ENCODE data around the gene DCBLD2.

Gene DCBLD2, protein sequence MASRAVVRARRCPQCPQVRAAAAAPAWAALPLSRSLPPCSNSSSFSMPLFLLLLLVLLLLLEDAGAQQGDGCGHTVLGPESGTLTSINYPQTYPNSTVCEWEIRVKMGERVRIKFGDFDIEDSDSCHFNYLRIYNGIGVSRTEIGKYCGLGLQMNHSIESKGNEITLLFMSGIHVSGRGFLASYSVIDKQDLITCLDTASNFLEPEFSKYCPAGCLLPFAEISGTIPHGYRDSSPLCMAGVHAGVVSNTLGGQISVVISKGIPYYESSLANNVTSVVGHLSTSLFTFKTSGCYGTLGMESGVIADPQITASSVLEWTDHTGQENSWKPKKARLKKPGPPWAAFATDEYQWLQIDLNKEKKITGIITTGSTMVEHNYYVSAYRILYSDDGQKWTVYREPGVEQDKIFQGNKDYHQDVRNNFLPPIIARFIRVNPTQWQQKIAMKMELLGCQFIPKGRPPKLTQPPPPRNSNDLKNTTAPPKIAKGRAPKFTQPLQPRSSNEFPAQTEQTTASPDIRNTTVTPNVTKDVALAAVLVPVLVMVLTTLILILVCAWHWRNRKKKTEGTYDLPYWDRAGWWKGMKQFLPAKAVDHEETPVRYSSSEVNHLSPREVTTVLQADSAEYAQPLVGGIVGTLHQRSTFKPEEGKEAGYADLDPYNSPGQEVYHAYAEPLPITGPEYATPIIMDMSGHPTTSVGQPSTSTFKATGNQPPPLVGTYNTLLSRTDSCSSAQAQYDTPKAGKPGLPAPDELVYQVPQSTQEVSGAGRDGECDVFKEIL

DNA sequence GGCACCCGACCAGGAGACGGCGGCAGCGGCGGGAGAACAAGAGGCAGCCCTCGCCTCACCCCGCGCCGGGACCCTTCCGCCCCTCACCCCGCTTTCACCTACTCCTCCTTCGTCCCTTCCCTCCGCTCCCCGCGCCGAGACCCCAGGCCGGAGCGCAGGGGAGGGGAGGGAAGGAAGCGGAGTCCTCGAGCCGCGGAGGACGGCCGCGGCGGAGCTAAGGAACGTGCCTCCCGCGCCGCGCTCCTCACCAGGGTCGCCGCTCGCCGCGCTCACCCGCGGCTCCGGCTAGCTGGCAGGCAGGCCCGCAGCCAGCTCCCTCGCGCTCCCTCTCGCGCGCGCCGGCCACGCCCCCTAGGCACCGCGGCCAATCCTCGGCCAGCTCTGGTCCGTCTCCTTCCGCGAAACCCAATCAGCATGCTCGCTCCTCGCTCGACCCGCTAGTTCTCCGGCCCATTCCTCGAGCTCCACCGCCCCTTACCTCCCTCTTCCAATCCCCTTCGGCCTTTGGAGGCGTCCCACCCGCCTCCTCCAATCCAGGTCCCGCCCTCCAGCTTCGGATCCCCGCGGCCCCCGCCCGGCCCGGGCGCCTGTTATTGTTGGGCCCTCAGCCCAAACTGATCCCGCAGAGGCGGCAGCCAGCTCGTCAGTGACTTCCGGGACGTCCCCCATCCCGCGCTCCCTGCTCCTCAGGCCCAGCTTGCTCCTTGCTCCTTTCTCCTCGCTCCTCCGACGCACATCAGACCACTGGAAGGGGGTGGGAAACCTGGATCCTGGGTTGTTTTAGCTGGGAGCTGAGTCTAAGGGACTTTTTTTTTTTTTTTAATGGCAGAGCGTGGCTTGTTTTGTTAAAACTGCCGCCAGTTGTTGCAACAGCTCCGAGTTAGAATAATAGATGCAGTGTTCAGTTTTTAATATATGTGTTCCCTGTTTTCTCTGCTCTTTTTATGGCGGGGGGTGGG, at the start of gene DCBLD2:
Gene DCBLD2 (minus strand): TSS at position 304 of the 959 bp plus-strand sequence. CDS start 369 bp downstream, outside the sequence.
- peak; percentile 90 for DNase-seq (ENCODE audit: low read depth)

DNA sequence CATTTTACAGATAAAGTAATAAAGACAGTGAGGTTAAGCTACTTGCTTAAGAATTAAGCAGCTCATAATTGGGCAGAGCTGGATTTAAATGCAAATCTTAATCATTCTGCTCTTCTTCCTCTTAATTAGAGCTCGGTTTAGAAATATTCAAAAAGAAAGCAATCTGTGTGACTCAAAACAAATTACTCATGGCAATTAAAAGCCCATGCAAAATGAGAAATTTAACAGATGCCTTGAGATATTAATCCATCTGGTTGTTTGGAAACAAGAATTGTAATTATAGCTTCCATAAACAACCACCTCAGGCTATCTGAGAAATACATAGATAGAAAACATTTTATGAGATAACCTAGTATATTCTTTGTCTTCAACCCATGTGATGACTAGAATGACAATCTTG, 44.2 kb upstream of the DCBLD2 start:
- no peak for DNase-seq (ENCODE audit: low read depth)

DNA sequence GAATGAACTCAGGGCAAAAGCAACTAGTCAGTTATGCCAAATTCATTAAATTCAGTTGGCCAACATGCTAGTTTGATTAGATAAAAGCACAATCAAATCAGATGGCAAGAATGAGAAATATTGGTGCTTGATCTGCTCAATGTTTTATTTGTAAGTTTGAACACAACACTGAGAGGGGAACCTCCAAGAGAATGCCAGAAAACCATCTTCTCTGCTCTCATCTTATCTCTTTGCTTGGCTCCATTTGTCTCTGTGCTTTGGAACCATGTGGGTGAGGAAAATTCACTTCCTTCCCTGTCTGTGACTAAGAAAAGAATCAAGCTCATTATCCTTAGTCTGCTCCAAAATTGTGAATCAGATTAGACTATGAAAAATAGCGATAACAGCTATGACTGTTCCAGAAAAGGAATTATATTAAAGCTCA, 43.6 kb upstream of the DCBLD2 start:
- no peak for DNase-seq (ENCODE audit: low read depth)

DNA sequence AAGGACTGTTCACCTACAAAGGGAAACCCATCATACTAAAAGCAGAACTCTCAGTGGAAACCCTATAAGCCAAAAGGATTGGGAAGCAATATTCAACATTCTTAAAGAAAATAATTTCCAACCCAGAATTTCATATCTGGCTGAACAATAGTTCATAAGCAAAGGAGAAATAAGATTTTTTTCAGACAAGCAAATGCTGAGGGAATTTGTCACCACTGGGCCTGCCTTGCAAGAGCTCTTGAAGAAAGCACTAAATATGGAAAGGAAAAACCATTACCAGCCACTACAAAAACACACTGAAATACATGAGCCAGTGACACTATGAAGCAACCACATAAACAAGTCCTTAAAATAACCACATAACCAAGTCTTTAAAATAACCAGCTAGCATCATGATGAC, 28.9 kb upstream of the DCBLD2 start:
- no peak for DNase-seq (ENCODE audit: low read depth)

DNA sequence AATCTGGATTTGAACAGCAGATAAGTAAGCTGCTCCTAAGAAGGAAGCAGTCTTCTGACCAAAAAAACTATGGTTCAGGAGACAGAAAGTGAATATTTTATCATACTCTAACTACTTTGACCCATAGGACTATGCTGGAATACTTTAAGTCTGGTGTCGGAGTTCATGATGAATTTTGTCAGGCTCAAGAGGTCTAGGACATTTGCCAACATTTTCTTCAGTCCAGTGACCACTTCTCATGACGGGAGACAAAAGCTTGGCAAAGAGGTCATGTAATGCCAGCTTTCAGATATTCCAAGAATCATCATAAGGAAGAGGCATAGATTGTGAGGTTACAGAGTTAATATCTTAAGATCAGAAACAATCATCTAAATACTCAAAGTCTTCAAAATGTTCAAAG, 20.5 kb upstream of the DCBLD2 start:
- no peak for DNase-seq (ENCODE audit: low read depth)

DNA sequence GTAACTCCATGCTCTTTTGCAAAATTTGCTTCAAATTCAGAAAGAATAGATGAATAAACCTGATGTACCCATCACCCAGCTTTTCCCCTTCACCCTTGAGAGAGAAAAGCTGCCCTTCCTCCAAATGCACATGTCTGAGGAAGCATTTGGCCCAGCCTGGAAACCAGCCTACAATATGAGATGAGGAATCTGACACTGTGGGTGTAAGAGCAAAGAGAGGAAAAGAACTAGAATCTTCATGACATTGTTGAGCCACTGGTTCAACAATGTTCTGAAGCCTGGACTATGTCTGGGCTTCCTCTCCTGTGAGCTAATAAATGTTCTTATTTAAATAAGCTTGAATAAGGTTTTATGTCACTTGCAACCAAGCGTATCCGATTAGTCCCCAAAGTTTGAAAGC, 18.7 kb upstream of the DCBLD2 start:
- no peak for DNase-seq (ENCODE audit: low read depth)

DNA sequence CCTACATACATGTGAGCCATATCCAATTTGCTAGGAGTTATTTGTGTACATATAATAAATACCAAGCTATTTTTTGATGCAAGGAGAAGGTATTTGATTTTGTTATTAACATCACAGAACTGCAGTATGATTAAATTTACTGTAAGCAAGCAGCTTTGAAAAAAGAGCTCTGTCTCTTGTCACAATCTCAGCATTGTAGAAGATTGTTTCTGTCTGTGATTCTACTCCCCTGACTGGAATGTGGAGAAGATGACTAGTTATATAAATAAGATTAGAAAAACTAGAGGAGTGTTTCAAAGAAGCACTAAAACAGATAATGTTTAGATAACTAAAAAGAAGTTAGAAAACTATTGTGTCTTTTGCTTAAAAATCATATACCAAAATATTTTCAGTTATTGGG, 17.1 kb upstream of the DCBLD2 start:
- DNase-seq (ENCODE audit: low read depth) = no peak

DNA sequence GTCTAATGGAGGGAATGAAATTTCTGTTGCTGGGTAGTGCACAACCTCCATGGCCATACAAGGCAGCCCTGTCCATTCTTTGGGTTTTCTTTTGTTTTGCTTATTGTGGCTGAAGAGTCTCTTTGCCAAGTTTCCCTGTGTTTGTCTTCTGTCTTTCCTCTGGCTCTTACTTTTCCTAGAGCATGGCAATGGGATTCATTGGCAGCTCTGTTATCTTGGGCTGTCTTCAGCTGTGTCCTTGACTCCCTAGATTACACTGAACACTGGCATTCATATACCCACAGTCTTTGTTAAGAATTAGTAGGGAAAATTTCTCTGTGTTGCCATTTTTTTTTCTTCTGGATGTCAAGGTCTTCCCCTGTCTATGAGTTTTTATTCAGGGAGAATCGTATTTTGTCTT, 16.1 kb upstream of the DCBLD2 start:
- no peak for DNase-seq (ENCODE audit: low read depth)

DNA sequence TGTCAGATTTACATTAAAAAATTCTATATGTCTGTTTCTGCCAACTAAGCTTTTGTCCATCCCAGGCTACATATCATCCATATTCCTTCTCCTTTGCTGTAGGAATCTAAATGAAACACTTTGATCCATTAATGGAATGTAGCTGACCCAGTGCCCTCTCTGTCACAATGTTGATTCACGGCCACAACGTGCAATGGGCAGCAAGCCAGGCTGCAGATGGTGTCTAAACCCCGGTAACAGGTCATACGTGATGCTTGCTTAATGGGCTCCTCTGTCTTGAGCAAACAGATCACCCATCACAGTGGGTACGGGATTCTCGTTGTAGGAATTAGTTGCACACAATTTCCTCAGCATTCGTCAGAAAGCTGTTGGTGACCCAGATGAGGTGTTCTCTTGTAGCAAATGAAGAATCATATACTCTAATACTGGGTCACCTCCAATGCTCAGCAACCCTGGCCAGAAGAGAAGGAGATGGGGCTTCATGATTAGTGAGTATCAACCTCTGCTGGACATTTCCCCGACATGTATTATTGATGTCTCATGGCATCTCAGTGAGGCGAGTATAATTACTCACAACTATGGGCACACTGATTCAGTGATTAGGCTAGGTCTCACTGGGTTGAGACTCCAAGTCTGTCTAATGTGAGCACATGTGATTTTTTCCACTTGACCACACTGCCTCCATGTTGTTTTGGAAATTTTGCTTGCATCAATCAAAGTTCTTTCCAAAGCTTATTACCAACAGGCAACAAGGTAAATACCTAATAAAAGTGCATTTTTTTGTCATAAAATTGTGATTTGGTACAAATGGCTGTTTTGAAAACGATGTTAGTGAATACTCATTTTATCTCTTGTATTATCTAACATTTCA, 12.9 kb upstream of the DCBLD2 start:
- no peak for DNase-seq (ENCODE audit: low read depth)

DNA sequence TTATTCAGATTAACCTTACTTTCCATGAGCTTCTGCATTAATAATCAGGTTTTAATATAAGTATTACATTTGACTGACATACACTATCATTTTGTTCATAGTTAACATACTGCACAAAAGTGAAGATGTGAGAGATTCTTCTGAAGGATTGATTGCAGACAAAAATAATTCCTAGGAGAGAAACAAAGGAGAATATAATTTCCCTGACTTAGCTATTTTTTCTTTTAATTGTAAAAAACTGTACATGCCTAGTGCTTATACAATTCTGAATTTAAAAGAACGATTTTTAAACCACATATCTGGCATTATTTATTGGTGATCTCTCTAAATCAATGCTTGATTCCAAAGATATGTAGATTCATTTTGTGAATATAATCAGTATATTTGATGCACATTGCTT, 11.0 kb upstream of the DCBLD2 start:
- no peak for DNase-seq (ENCODE audit: low read depth)

DNA sequence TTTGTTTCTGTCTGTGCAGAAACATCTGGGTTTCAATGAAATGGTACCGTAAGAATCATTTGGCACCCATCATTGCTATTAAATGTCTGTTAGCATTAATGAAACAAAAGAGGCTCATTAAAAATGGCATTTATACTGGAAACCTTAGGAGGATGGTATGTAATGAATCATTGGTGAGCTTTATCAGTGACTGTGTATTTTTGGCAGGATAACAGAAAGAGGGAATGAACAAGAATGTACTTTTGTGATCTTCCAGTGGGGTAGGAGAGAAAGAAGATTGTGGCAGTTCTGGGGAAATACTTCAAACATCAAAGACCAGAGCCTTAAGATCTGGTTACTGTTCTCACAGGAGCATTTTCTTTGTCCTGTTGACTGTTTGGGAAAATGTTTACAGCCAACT, 4.7 kb upstream of the DCBLD2 start:
- no peak for DNase-seq (ENCODE audit: low read depth)

DNA sequence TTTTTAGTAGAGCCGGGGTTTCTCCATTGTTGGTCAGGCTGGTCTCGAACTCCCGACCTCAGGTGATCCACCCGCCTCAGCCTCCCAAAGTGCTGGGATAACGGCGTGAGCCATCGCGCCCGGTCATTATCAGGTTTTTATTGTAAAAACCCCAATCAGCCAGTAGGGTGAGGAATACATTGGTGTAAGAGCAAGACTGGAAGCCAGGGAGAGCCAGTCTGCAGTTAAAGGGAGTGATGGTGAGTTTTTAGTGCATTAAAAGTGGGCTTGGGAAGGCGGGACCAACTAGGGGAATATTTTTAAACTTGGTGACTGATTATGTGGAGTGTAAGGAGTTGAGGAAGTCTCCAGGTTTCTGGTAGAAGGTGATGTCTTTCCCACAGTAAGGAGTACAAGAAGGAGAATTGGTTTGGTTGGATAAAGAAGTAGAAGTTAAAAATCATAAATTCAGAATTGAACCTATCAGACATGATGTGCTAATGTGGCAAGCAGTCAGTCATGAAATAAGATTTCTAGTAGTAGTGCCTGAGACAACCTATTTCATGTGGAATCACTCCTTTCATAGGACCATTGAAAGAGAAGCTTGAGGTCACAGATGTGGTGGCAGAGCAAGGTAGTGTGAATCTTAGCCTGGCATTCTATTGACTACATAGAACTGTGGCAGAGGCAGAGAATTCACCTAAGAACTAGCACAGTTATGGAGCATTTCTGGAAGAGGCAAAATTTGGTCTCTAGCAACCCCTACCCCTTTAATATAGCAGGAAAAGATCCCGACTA, 2.4 kb upstream of the DCBLD2 start:
- DNase-seq (ENCODE audit: low read depth) = no peak

DNA sequence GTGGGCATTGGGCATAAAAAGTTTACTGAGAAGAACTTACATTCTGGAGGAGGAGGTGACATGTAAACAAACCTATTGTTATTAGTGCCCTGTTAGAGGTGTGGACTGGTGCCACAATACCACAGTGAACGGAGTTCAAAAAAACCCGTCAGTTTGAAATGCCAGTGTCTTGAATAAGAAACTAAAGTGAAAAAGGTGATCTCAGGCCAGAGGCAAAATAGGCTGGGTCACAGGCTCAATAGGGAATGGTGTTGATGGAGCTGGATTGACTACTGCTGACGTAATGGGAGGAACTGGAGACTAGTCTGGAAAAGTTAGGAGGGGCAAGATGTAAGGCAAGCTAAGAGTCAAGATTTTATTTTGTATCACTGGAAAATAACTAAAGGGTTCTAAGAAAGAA, 1.6 kb upstream of the DCBLD2 start:
- DNase-seq (ENCODE audit: low read depth) = no peak

DNA sequence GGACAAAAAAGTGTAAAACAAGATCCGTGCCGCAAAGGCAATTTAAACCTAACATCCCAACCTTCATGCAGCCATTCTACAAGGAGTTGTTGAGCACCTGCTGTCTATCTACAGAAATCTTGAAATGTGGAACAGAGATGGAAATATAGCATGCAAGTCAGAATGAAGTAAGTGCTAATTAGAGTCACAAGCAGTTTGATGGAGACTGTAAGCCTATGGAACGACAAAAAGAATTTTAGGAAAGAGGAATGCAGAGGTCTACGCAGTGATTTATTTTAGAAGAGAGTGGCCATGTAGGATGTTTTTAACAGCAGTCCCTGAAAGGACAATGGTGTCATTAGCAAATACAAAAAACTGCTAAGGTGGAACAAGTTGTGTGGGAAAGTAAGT, 851 bp upstream of the DCBLD2 start:
- DNase-seq (ENCODE audit: low read depth) = no peak

DNA sequence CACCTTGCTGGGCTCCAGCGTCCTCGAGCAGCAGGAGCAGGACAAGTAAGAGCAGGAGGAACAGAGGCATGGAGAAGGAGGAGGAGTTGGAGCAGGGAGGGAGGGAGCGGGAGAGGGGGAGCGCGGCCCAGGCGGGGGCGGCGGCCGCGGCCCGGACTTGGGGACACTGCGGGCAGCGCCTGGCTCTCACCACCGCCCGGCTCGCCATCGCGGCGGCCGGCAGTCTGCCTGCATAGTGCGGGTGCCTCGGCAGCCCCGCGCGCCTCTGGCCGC, 440 bp downstream of the DCBLD2 start:
- DNase-seq (ENCODE audit: low read depth) = no peak

DNA sequence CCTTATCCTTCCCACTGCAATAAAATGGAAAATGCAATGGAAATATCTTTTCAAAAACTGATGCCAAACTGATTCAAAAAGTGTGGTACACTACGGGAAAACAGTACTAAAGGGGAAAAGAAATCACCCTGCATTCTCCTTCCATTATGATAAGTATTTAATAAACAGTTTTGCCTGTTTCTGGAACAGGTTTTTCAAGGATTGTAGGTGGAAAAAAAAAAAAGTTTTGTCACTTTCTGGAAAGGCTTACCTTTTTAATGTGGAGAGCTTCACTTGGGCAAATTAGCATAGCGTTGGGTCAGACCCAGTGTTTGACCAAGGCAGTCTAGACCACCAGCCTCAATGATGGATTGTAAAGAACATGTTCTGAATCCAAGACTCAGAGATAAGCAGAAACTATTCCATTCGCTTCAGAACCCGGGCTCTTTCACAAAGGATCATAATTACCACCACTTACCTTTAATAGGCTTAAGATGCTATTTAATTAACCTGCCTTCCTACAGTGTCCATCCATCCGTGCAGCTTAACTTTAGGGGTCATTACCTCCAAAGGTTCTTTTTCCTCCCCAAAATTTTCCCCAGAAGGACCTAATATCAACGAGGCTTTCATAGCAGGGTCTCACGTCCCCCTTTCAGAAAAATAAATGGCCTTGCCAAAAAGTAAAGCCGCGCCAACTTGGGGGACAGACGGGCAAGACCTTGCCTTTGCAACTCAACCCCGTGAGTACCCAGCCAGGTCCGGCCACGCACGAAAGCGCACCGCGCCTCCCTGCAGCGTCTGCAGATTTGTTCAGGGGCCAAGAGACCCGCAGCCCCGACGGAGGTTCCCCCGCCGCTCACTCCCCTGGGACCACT, 1.0 kb downstream of the DCBLD2 start:
- no peak for DNase-seq (ENCODE audit: low read depth)

DNA sequence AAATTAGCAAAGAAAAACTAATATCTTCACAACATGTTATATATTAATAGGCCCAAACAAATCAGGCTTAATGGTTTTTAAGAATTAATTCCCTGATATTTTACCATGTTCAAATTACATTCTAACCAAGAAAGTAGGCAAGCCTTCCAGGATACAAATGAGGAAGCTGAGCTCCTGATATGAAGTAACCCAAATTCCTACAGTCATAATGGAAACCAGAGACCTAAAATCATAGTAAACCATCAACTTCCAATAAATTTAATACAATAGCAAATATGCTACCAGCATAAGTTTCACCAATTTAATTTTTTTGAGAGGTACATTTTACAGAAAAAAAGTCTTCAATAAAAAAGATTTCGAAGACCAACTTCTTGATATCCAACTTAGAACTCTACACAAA, 3.8 kb downstream of the DCBLD2 start:
- DNase-seq (ENCODE audit: low read depth) = no peak

DNA sequence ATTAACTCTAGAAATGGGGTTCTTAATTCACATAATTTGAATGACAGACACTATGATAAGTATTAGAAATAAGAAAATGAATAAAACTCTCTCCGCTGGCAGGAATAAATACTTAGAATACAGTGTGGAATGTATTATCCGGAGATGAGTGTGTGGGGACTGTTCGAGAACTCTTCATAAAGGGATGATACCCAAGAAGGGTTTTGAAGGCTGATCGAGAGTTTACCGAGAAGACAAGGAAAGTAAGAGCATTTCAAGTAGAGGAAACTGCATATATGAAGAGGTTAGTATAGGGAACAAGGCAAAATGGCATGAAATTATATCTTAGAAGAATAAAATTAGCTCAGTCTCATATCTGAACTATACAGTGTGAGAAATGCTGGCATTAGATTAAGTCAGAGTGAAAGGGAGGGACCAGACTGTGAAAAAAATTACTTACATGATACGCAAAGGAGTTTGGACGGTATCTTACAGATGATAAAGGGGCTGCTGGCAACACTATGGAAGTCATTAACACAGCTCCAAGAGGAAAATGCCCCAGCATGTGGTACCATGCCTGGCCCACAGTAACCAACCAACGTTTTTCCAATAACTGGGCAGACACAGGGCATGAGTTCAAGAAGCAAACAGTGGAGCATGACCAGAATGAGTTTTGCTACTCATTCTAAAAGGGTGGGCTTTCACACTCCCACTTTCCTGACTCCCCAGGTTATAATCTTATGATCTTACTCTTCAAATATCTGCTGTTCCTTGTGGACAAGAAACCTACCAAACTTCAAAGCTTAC, 6.5 kb downstream of the DCBLD2 start:
- no peak for DNase-seq (ENCODE audit: low read depth)

DNA sequence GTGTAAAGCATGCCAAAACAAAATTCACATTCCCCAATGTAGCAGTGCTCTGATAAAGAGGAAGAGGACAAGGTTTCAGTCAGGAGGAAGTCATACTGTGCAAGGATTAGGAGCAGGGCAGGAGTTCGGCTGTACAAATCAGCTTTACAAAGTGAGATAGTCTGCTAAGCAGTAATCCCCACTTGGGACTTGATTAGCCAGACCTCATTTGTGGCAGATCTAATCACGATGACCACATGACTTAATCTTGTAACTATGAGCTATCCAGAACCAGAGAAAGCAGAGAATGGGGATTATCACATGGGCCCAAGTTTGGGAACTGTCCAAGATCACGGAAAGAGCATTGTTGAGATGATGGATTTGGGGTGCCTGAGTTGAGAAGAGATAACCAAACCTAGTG, 7.8 kb downstream of the DCBLD2 start:
- DNase-seq (ENCODE audit: low read depth) = no peak
